ENCODE data around the gene PHLDB1. TPM values are rescaled to one million over a fixed set of nuclear protein-coding genes. Genes with fewer than 3 reads are reported as not detected.
"Not testable (repeated sequence)": the region's sequence is repeated elsewhere in the genome, so short reads cannot be mapped to it uniquely, and the experiment has no call there.

PHLDB1 gene
- total RNA-seq, 1 experiment from 2014 or later: 215 TPM

GRCh38 chr11:118684187-118684586 lies 76.8 kb downstream of the PHLDB1 start:
- DNase-seq (ENCODE audit: low spot score): no peak

- DNase-seq (ENCODE audit: low spot score): no peak
Observed at GRCh38 chr11:118687906-118688305, 80.5 kb downstream of the PHLDB1 start.

GRCh38 chr11:118688339-118688738 lies 80.9 kb downstream of the PHLDB1 start:
- DNase-seq (ENCODE audit: low spot score): not testable (repeated sequence)

- no peak for DNase-seq (ENCODE audit: low spot score)
Observed at GRCh38 chr11:118688851-118689502, 81.6 kb downstream of the PHLDB1 start.

GRCh38 chr11:118689503-118689851 lies 82.1 kb downstream of the PHLDB1 start:
- DNase-seq (ENCODE audit: low spot score): no peak

- DNase-seq (ENCODE audit: low spot score): peak; percentile 94
Observed at GRCh38 chr11:118689852-118690552, 82.6 kb downstream of the PHLDB1 start.

- DNase-seq (ENCODE audit: low spot score): no peak
Observed at GRCh38 chr11:118690553-118691304, 83.3 kb downstream of the PHLDB1 start.

GRCh38 chr11:118691926-118692830 lies 84.8 kb downstream of the PHLDB1 start:
- DNase-seq (ENCODE audit: low spot score): no peak

- DNase-seq (ENCODE audit: low spot score): no peak
Observed at GRCh38 chr11:118694185-118694584, 86.8 kb downstream of the PHLDB1 start.

- DNase-seq (ENCODE audit: low spot score): no peak
Observed at GRCh38 chr11:118694771-118695170, 87.4 kb downstream of the PHLDB1 start.

- DNase-seq (ENCODE audit: low spot score): no peak
Observed at GRCh38 chr11:118696673-118697226, 89.3 kb downstream of the PHLDB1 start.

- no peak for DNase-seq (ENCODE audit: low spot score)
Observed at GRCh38 chr11:118697346-118697745, 89.9 kb downstream of the PHLDB1 start.

- no peak for DNase-seq (ENCODE audit: low spot score)
Observed at GRCh38 chr11:118699506-118700220, 92.2 kb downstream of the PHLDB1 start.

GRCh38 chr11:118703563-118704106 lies 96.2 kb downstream of the PHLDB1 start:
- peak; percentile 40 for DNase-seq (ENCODE audit: low spot score)

GRCh38 chr11:118705111-118705741 lies 97.8 kb downstream of the PHLDB1 start:
- no peak for DNase-seq (ENCODE audit: low spot score)

GRCh38 chr11:118705791-118706545 lies 98.6 kb downstream of the PHLDB1 start:
- DNase-seq (ENCODE audit: low spot score): no peak

GRCh38 chr11:118706546-118706825 lies 99.1 kb downstream of the PHLDB1 start:
- no peak for DNase-seq (ENCODE audit: low spot score)

Measured in HT-29 (cell line).